Right lobe of liver (tissue), 4 donors: Measurements from ENCODE around the gene SCAND1.

Source experiments
- POLR2A ChIP-seq: fragments of 450-650 bp; IDR thresholded peaks from one replicate; pipeline ENCODE4 v1.6.1; 2017; ENCODE audit warnings: antibody characterized with exemption, mild to moderate bottlenecking
- TF ChIP-seq, protein P1 (sequence below), 4 donors: fragments of 200-600 bp in 3 of 4; fragments of 450-650 bp in 1 of 4; IDR thresholded peaks; one replicate each; pipeline versions ENCODE4 v1.5.1 to v1.8.0; 2016 to 2022; ENCODE audit warnings: antibody characterized with exemption in 4 of 4, mild to moderate bottlenecking in 2 of 4
- donor health status: DM: no; HTN: no; CAD: no.
- donor health status: DM: no; HTN: no; CAD: no.
- donor health status: DM: no; HTN: yes; CAD: no.

DNA sequence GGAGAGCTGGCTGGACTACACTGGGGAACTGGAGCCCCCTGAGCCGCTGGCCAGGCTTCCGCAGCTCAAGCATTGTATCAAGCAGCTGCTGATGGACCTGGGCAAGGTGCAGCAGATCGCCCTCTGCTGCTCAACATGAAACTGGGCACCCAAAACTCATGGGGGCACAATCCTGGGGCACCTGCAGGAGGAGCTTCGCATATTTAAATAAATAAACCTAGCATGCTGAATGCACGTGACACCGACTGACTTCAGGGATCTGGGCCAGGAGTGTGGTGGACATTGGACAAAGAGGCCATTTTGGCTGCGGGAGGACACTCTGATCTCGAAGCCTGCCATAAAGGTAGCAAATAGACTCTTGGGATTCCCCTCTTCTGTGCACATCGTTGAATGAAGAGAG lies 6.8 kb downstream of the SCAND1 start:
- TF ChIP-seq, protein P1, sequence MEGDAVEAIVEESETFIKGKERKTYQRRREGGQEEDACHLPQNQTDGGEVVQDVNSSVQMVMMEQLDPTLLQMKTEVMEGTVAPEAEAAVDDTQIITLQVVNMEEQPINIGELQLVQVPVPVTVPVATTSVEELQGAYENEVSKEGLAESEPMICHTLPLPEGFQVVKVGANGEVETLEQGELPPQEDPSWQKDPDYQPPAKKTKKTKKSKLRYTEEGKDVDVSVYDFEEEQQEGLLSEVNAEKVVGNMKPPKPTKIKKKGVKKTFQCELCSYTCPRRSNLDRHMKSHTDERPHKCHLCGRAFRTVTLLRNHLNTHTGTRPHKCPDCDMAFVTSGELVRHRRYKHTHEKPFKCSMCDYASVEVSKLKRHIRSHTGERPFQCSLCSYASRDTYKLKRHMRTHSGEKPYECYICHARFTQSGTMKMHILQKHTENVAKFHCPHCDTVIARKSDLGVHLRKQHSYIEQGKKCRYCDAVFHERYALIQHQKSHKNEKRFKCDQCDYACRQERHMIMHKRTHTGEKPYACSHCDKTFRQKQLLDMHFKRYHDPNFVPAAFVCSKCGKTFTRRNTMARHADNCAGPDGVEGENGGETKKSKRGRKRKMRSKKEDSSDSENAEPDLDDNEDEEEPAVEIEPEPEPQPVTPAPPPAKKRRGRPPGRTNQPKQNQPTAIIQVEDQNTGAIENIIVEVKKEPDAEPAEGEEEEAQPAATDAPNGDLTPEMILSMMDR (IDR thresholded peaks at IDR 0.05), result peak in 2 of 4 donors; percentile 28 to 44
- no peak for TF ChIP-seq POLR2A
